Keratinocyte (primary cell): ENCODE results near the gene PRSS50. TPM values are rescaled to one million over a fixed set of nuclear protein-coding genes. Genes with fewer than 3 reads are reported as not detected.

ENCODE experiments used
- DNase-seq: peaks from one replicate; pipeline ENCODE4 v3.0.0-alpha.2; 2011; ENCODE audit warnings: low read depth, missing footprints, low spot score
- FAIRE-seq: peaks from 2 replicates; lab custom pipeline; 2011; peaks lifted over from hg19 to GRCh38; lab: Jason Lieb, UNC
- H2AFZ ChIP-seq: 2 replicates; pipeline ENCODE4 v1.6.0; 2012; ENCODE audit warnings: low read length, control low read depth, inconsistent platforms; ENCODE audit not compliant: control insufficient read depth
- H3K27ac ChIP-seq: 2 replicates; pipeline ENCODE4 v1.5.1; 2011; ENCODE audit warnings: low read length; ENCODE audit not compliant: control insufficient read depth, insufficient read depth
- H3K27me3 ChIP-seq: 3 replicates; pipeline ENCODE4 v1.6.0; 2011; ENCODE audit warnings: low read length; ENCODE audit not compliant: control insufficient read depth, insufficient read depth; ENCODE audit errors: extremely low read depth
- H3K36me3 ChIP-seq, 2 experiments: 2 replicates in 1 of 2; 3 replicates in 1 of 2; pipeline ENCODE4 v1.5.1; 2011; ENCODE audit warnings: low read length in 2 of 2, mild to moderate bottlenecking in 1 of 2; ENCODE audit not compliant: control insufficient read depth in 2 of 2, insufficient read depth in 2 of 2; ENCODE audit errors: extremely low read depth in 1 of 2
- H3K4me1 ChIP-seq: 3 replicates; pipeline ENCODE4 v1.5.1; 2011; ENCODE audit warnings: low read length; ENCODE audit not compliant: control insufficient read depth, insufficient read depth; ENCODE audit errors: extremely low read depth
- H3K4me2 ChIP-seq: 3 replicates; pipeline ENCODE4 v1.6.0; 2011; ENCODE audit warnings: low read depth, low read length; ENCODE audit not compliant: control insufficient read depth, insufficient read depth; ENCODE audit errors: extremely low read depth
- H3K4me3 ChIP-seq, 3 experiments: fragments of 200-600 bp in 1 of 3; sonication (generic) in 1 of 3; 2 replicates in 2 of 3; 3 replicates in 1 of 3; pipeline ENCODE4 v1.5.1; 2011 to 2016; ENCODE audit warnings: low read length in 3 of 3, mild to moderate bottlenecking in 3 of 3, control low read depth in 2 of 3, inconsistent platforms in 1 of 3, low read depth in 1 of 3, mixed read lengths in 1 of 3, mixed run types in 1 of 3, moderate library complexity in 1 of 3; ENCODE audit not compliant: control insufficient read depth in 2 of 3, insufficient read depth in 2 of 3; ENCODE audit errors: extremely low read depth in 1 of 3
- H3K79me2 ChIP-seq: 2 replicates; pipeline ENCODE4 v1.6.0; 2012; ENCODE audit warnings: low read length; ENCODE audit not compliant: control insufficient read depth, insufficient read depth
- H3K9ac ChIP-seq: 3 replicates; pipeline ENCODE4 v1.6.0; 2011; ENCODE audit warnings: low read length; ENCODE audit not compliant: control insufficient read depth, insufficient read depth; ENCODE audit errors: extremely low read depth
- H3K9me1 ChIP-seq: 3 replicates; pipeline ENCODE4 v1.6.0; 2011; ENCODE audit warnings: low read length; ENCODE audit not compliant: control insufficient read depth, insufficient read depth; ENCODE audit errors: extremely low read depth
- H3K9me3 ChIP-seq: 2 replicates; pipeline ENCODE4 v1.5.1; 2012; ENCODE audit warnings: low read depth, low read length; ENCODE audit not compliant: control insufficient read depth
- H4K20me1 ChIP-seq: 3 replicates; pipeline ENCODE4 v1.6.0; 2011; ENCODE audit warnings: low read length; ENCODE audit not compliant: control insufficient read depth, insufficient read depth; ENCODE audit errors: extremely low read depth
- CTCF ChIP-seq, 3 experiments: IDR thresholded peaks in 1 of 3; conservative IDR thresholded peaks in 1 of 3; optimal IDR thresholded peaks in 1 of 3; 2 replicates in 2 of 3; 3 replicates in 1 of 3; pipeline versions ENCODE3 to v1.5.1; 2011; ENCODE audit warnings: low read length in 3 of 3, mild to moderate bottlenecking in 3 of 3, moderate library complexity in 2 of 3, control low read depth in 1 of 3, inconsistent platforms in 1 of 3; ENCODE audit not compliant: insufficient read depth in 2 of 3; ENCODE audit errors: extremely low read depth in 1 of 3
- EZH2 ChIP-seq: IDR thresholded peaks from one replicate; pipeline ENCODE4 v1.6.1; 2012; ENCODE audit warnings: inconsistent platforms, mild to moderate bottlenecking, low read length, moderate library complexity
- dilution Hi-C: fragments of 300-500 bp; cut with MboI; formaldehyde crosslinking; loops from one replicate; pipeline ENCODE4 v1.7.0; 2020; ENCODE audit warnings: low sequenced_read_pairs; ENCODE audit not compliant: extremely low pct_ligation_motif_present
- polyA plus RNA-seq, 5 experiments: library from polyadenylated mRNA; depleted of rRNA in 3 of 5; stranded (reverse) in 3 of 5; stranded (forward) in 1 of 5; unstranded in 1 of 5; fragments of >200 nt; gene quantifications; 1 replicate in 1 of 5; 2 replicates in 3 of 5; 3 replicates in 1 of 5; pipeline versions ENCODE4 v1.2.1 to v1.2.3, GENCODE V29; 2011 to 2012; ENCODE audit warnings: missing spikeins in 2 of 5, low read depth in 1 of 5, low replicate concordance in 1 of 5

The PRSS50 gene
- polyA plus RNA-seq, 1 donor (not counting 4 experiments of a cell fraction or from before 2014, with no cell fraction given): not detected

GRCh38 chr3:46670000-46670890, 47.4 kb downstream of the PRSS50 start:
- H3K4me2 ChIP-seq: no peak overlapping the region
- H3K9me3 ChIP-seq: no peaks in the 10 kb centered on the region
- FAIRE-seq (no peak), DNase-seq (no peak)
- no peaks in the 10 kb centered on the region for H3K9me1 ChIP-seq
- dilution Hi-C loops: no loop called here
- TF ChIP-seq EZH2 (no peak), CTCF (optimal IDR thresholded peaks at IDR 0.05 in 1 of 3, IDR thresholded peaks at IDR 0.05 in 1 of 3, conservative IDR thresholded peaks at IDR 0.05 in 1 of 3; ENCODE audit: extremely low read depth in 1 of 3, insufficient read depth in 2 of 3, low read length in 3 of 3) (no peak)
- no peak overlapping the region for H3K27ac ChIP-seq
- H3K4me1 ChIP-seq: no peaks in the 10 kb centered on the region
- H3K79me2 ChIP-seq: no peaks in the 10 kb centered on the region
- no peak overlapping the region for H2AFZ ChIP-seq
- no peak overlapping the region for H3K4me3 ChIP-seq
- no peak overlapping the region for H3K9ac ChIP-seq
- peaks cover 22 to 33% of the 10 kb centered on the region in 2 experiments for H3K36me3 ChIP-seq
- no peaks in the 10 kb centered on the region for H4K20me1 ChIP-seq
- H3K27me3 ChIP-seq: no peaks in the 10 kb centered on the region

- no peak overlapping the region for H2AFZ ChIP-seq
These were observed 48.3 kb downstream of the PRSS50 start for GRCh38 chr3:46669191-46669999.

More at GRCh38 chr3:46669191-46669999, 48.3 kb downstream of the PRSS50 start:
- Histone ChIP-seq H3K9me1 (no peaks in the 10 kb centered on the region), H3K9ac (no peak overlapping the region), H3K79me2 (no peaks in the 10 kb centered on the region), H3K36me3 (peaks cover 20 to 25% of the 10 kb centered on the region in 2 experiments), H3K4me1 (no peaks in the 10 kb centered on the region), H4K20me1 (no peaks in the 10 kb centered on the region), H3K27ac (no peak overlapping the region), H3K4me2 (no peak overlapping the region), H3K9me3 (no peaks in the 10 kb centered on the region), H3K27me3 (no peaks in the 10 kb centered on the region), H3K4me3 (no peak overlapping the region)
- FAIRE-seq (no peak), DNase-seq (no peak)
- dilution Hi-C loops: no loop called here
- no peak for TF ChIP-seq EZH2
- TF ChIP-seq CTCF (optimal IDR thresholded peaks at IDR 0.05 in 1 of 3, IDR thresholded peaks at IDR 0.05 in 1 of 3, conservative IDR thresholded peaks at IDR 0.05 in 1 of 3; ENCODE audit: extremely low read depth in 1 of 3, insufficient read depth in 2 of 3, low read length in 3 of 3): no peak
